Stimulated activated CD8-positive, alpha-beta memory T cell treated with anti-CD3 and anti-CD28 coated beads, Interleukin-15, amount 100 ng/mL, for 24 hours (primary cell): ENCODE measurements around the gene SCRN2.

Experiments
- DNase-seq: peaks from one replicate; pipeline ENCODE4 v3.0.0-alpha.2; 2020; ENCODE audit warnings: low read depth

Gene SCRN2

GRCh38 chr17:47821031-47821423, 20.0 kb downstream of the SCRN2 start:
- no peak for DNase-seq

GRCh38 chr17:47820033-47820789, 20.9 kb downstream of the SCRN2 start:
- no peak for DNase-seq

- DNase-seq: no peak
Observed at GRCh38 chr17:47819475-47819874, 21.6 kb downstream of the SCRN2 start.

- DNase-seq: no peak
Observed at GRCh38 chr17:47818002-47818695, 22.9 kb downstream of the SCRN2 start.

- no peak for DNase-seq
Observed at GRCh38 chr17:47816947-47817346, 24.1 kb downstream of the SCRN2 start.

- DNase-seq: no peak
Observed at GRCh38 chr17:47816111-47816735, 24.9 kb downstream of the SCRN2 start.

- no peak for DNase-seq
Observed at GRCh38 chr17:47815106-47815918, 25.8 kb downstream of the SCRN2 start.

- DNase-seq: no peak
Observed at GRCh38 chr17:47813512-47814031, 27.5 kb downstream of the SCRN2 start.

GRCh38 chr17:47813077-47813476, 28.0 kb downstream of the SCRN2 start:
- no peak for DNase-seq

- DNase-seq: no peak
Observed at GRCh38 chr17:47812146-47812920, 28.7 kb downstream of the SCRN2 start.

GRCh38 chr17:47811709-47812108, 29.4 kb downstream of the SCRN2 start:
- DNase-seq: no peak

- DNase-seq: no peak
Observed at GRCh38 chr17:47810901-47811635, 30.0 kb downstream of the SCRN2 start.

GRCh38 chr17:47810200-47810821, 30.8 kb downstream of the SCRN2 start:
- DNase-seq: no peak

- DNase-seq: no peak
Observed at GRCh38 chr17:47808830-47809480, 32.1 kb downstream of the SCRN2 start.

- DNase-seq: no peak
Observed at GRCh38 chr17:47808036-47808829, 32.8 kb downstream of the SCRN2 start.

GRCh38 chr17:47807421-47807820, 33.7 kb downstream of the SCRN2 start:
- DNase-seq: no peak

- DNase-seq: no peak
Observed at GRCh38 chr17:47806913-47807255, 34.2 kb downstream of the SCRN2 start.

GRCh38 chr17:47806026-47806912, 34.8 kb downstream of the SCRN2 start:
- no peak for DNase-seq
